Measurements from ENCODE around the gene VPS72.

VPS72 gene

DNA sequence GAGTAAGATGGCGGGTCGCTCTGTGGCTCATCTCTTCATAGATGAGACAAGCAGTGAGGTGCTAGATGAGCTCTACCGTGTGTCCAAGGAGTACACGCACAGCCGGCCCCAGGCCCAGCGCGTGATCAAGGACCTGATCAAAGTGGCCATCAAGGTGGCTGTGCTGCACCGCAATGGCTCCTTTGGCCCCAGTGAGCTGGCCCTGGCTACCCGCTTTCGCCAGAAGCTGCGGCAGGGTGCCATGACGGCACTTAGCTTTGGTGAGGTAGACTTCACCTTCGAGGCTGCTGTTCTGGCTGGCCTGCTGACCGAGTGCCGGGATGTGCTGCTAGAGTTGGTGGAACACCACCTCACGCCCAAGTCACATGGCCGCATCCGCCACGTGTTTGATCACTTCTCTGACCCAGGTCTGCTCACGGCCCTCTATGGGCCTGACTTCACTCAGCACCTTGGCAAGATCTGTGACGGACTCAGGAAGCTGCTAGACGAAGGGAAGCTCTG is 31.2 kb downstream of the VPS72 start:
- no peak overlapping the region for H2BK5ac ChIP-seq (ENCODE audit: low read length)
- peak; percentile 57 for DNase-seq
- H3K23ac ChIP-seq (ENCODE audit: low read length) = no peak overlapping the region
- no peak overlapping the region for H3K18ac ChIP-seq (ENCODE audit: low read length)
- no CpG with 5 or more reads among the region's 22 CpGs for WGBS (ENCODE audit: extremely low coverage, insufficient coverage, low lambda C conversion rate)
- H3K27ac ChIP-seq (ENCODE audit: low read depth, low read length) = no peak overlapping the region
- no peaks in the 10 kb centered on the region for H3K36me3 ChIP-seq (ENCODE audit: control insufficient read depth, insufficient read depth, low read length)
- no peak overlapping the region for H2BK15ac ChIP-seq (replicated peaks; ENCODE audit: low read depth)
- H3K4ac ChIP-seq (ENCODE audit: low read depth, low read length) = no peak overlapping the region
- H4K5ac ChIP-seq (ENCODE audit: low read length) = no peak overlapping the region
- no peaks in the 10 kb centered on the region for H3K27me3 ChIP-seq (ENCODE audit: insufficient read depth, low read length, poor library complexity)
- H2AK5ac ChIP-seq (ENCODE audit: low read length) = no peak overlapping the region
- no peak overlapping the region for H2BK120ac ChIP-seq (ENCODE audit: low read depth, low read length)
- H3K4me1 ChIP-seq (ENCODE audit: control insufficient read depth, low read depth, low read length) = no peaks in the 10 kb centered on the region
- no peak overlapping the region for H3K4me3 ChIP-seq (ENCODE audit: low read length)
- no peak overlapping the region for H3K9ac ChIP-seq (ENCODE audit: low read length)
- no peak overlapping the region for H4K8ac ChIP-seq (ENCODE audit: low read depth, low read length)
- no peak overlapping the region for H3K56ac ChIP-seq (ENCODE audit: low read length)
- H3K79me1 ChIP-seq (ENCODE audit: low read length) = no peaks in the 10 kb centered on the region
- H3K4me2 ChIP-seq (ENCODE audit: low read length) = no peak overlapping the region
- no peaks in the 10 kb centered on the region for H3K79me2 ChIP-seq (ENCODE audit: control insufficient read depth, insufficient read depth, low read length)

DNA sequence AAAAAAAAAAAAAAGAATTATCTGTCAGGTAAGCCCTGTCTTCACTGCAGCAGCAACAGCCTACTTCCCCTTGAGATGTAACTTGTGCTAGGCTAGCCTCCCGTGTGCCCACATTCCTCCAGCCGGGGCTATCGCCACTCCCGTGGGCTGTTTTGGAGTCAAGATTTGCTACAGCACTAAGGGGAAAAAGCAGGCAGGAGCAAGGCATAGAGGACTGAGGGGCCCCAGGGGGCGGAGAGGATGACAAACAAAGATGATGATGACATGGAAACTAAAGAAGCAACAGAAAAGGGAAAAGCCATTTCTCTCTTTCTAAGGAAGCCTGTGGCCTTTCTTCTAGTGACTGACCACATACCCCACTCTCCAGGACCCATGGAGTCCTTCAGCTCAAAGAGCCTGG is 31.7 kb downstream of the VPS72 start:
- no peak overlapping the region for H3K9ac ChIP-seq (ENCODE audit: low read length)
- no peak overlapping the region for H3K4me3 ChIP-seq (ENCODE audit: low read length)
- H3K56ac ChIP-seq (ENCODE audit: low read length) = no peak overlapping the region
- H4K5ac ChIP-seq (ENCODE audit: low read length) = no peak overlapping the region
- no peak overlapping the region for H3K4ac ChIP-seq (ENCODE audit: low read depth, low read length)
- H3K27me3 ChIP-seq (ENCODE audit: insufficient read depth, low read length, poor library complexity) = no peaks in the 10 kb centered on the region
- DNase-seq = no peak
- no peak overlapping the region for H3K18ac ChIP-seq (ENCODE audit: low read length)
- H4K8ac ChIP-seq (ENCODE audit: low read depth, low read length) = no peak overlapping the region
- no CpG with 5 or more reads among the region's 5 CpGs for WGBS (ENCODE audit: extremely low coverage, insufficient coverage, low lambda C conversion rate)
- H3K4me2 ChIP-seq (ENCODE audit: low read length) = no peak overlapping the region
- H2BK15ac ChIP-seq (replicated peaks; ENCODE audit: low read depth) = no peak overlapping the region
- no peak overlapping the region for H3K23ac ChIP-seq (ENCODE audit: low read length)
- H3K4me1 ChIP-seq (ENCODE audit: control insufficient read depth, low read depth, low read length) = no peaks in the 10 kb centered on the region
- H2AK5ac ChIP-seq (ENCODE audit: low read length) = no peak overlapping the region
- no peak overlapping the region for H2BK120ac ChIP-seq (ENCODE audit: low read depth, low read length)
- H3K79me1 ChIP-seq (ENCODE audit: low read length) = no peaks in the 10 kb centered on the region
- H3K27ac ChIP-seq (ENCODE audit: low read depth, low read length) = no peak overlapping the region
- no peaks in the 10 kb centered on the region for H3K36me3 ChIP-seq (ENCODE audit: control insufficient read depth, insufficient read depth, low read length)
- no peaks in the 10 kb centered on the region for H3K79me2 ChIP-seq (ENCODE audit: control insufficient read depth, insufficient read depth, low read length)
- no peak overlapping the region for H2BK5ac ChIP-seq (ENCODE audit: low read length)

DNA sequence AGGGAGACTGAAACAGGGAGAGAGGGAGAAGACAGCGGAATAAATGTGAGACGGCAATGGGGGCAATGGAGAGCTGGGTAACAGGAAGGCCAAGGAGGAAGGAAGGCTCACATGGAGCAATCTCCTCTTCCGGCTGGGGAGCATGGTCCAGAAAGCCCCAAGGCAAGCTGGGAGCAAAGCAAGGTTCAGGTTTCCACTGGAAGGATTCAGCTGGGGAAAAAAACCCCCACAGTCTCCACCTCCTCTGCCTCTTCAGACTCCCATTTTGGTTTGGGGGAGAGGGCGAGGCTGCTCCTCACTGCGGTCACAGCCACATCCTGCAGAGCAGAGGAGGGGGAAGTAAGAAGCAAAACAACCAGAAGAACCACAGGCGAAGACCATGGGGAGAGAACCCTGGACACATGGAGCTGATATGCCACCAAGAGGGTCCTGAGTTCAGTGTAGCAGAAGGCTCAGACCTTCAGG is 32.9 kb downstream of the VPS72 start:
- Histone ChIP-seq H3K4ac (ENCODE audit: low read depth, low read length) (no peak overlapping the region), H3K27me3 (ENCODE audit: insufficient read depth, low read length, poor library complexity) (no peaks in the 10 kb centered on the region)

DNA sequence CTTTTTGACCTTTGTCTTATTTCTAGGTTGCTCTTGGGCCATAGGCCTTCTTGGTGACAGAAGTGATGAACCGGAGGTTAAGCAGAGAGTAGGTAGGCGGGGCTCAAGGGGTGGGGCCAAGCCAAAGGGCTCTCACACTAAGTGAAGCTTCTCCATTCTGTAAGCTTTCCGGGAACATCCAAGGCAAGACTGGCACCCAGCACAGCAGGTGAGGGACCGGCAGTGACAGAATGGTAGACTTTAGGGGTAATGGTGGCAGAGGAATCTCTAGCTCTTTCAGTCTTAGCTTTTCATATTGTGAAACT is 33.5 kb downstream of the VPS72 start, which contains the start of gene TNFAIP8L2:
Gene TNFAIP8L2 (plus strand): TSS at position 135 of the 305 bp plus-strand sequence. CDS start 2,049 bp downstream, outside the sequence.
- Histone ChIP-seq H3K27me3 (ENCODE audit: insufficient read depth, low read length, poor library complexity) (no peaks in the 10 kb centered on the region), H3K9ac (ENCODE audit: low read length) (no peak within 1 kb of the TSS), H3K79me1 (ENCODE audit: low read length) (no peaks in the 10 kb centered on the region), H4K8ac (ENCODE audit: low read depth, low read length) (no peak within 1 kb of the TSS), H3K4me1 (ENCODE audit: control insufficient read depth, low read depth, low read length) (no peaks in the 10 kb centered on the region), H2BK15ac (replicated peaks; ENCODE audit: low read depth) (no peak within 1 kb of the TSS), H3K4ac (ENCODE audit: low read depth, low read length) (no peak within 1 kb of the TSS), H3K18ac (ENCODE audit: low read length) (no peak within 1 kb of the TSS), H3K4me2 (ENCODE audit: low read length) (no peak within 1 kb of the TSS), H2BK5ac (ENCODE audit: low read length) (no peak within 1 kb of the TSS), H3K56ac (ENCODE audit: low read length) (no peak within 1 kb of the TSS), H3K27ac (ENCODE audit: low read depth, low read length) (no peak within 1 kb of the TSS), H3K23ac (ENCODE audit: low read length) (no peak within 1 kb of the TSS), H3K79me2 (ENCODE audit: control insufficient read depth, insufficient read depth, low read length) (no peaks in the 10 kb centered on the region), H4K5ac (ENCODE audit: low read length) (no peak within 1 kb of the TSS), H3K36me3 (ENCODE audit: control insufficient read depth, insufficient read depth, low read length) (no peaks in the 10 kb centered on the region), H2BK120ac (ENCODE audit: low read depth, low read length) (no peak within 1 kb of the TSS), H3K4me3 (ENCODE audit: low read length) (no peak within 1 kb of the TSS), H2AK5ac (ENCODE audit: low read length) (no peak within 1 kb of the TSS)
- peak; percentile 8 for DNase-seq
- WGBS (ENCODE audit: extremely low coverage, insufficient coverage, low lambda C conversion rate) = no CpG with 5 or more reads among the region's 4 CpGs

More for the DNA sequence above, 32.9 kb downstream of the VPS72 start:
- no CpG with 5 or more reads among the region's 6 CpGs for WGBS (ENCODE audit: extremely low coverage, insufficient coverage, low lambda C conversion rate)
- no peak overlapping the region for H4K8ac ChIP-seq (ENCODE audit: low read depth, low read length)
- H3K23ac ChIP-seq (ENCODE audit: low read length) = no peak overlapping the region
- no peak overlapping the region for H2BK15ac ChIP-seq (replicated peaks; ENCODE audit: low read depth)
- H3K79me2 ChIP-seq (ENCODE audit: control insufficient read depth, insufficient read depth, low read length) = no peaks in the 10 kb centered on the region
- no peak overlapping the region for H2BK5ac ChIP-seq (ENCODE audit: low read length)
- no peak overlapping the region for H3K4me3 ChIP-seq (ENCODE audit: low read length)
- no peaks in the 10 kb centered on the region for H3K36me3 ChIP-seq (ENCODE audit: control insufficient read depth, insufficient read depth, low read length)
- no peak overlapping the region for H3K27ac ChIP-seq (ENCODE audit: low read depth, low read length)
- H3K4me2 ChIP-seq (ENCODE audit: low read length) = no peak overlapping the region
- H3K79me1 ChIP-seq (ENCODE audit: low read length) = no peaks in the 10 kb centered on the region
- no peaks in the 10 kb centered on the region for H3K4me1 ChIP-seq (ENCODE audit: control insufficient read depth, low read depth, low read length)
- no peak overlapping the region for H3K56ac ChIP-seq (ENCODE audit: low read length)
- no peak overlapping the region for H4K5ac ChIP-seq (ENCODE audit: low read length)
- H2BK120ac ChIP-seq (ENCODE audit: low read depth, low read length) = no peak overlapping the region
- H3K18ac ChIP-seq (ENCODE audit: low read length) = no peak overlapping the region
- H3K9ac ChIP-seq (ENCODE audit: low read length) = no peak overlapping the region
- H2AK5ac ChIP-seq (ENCODE audit: low read length) = no peak overlapping the region
- DNase-seq = no peak

DNA sequence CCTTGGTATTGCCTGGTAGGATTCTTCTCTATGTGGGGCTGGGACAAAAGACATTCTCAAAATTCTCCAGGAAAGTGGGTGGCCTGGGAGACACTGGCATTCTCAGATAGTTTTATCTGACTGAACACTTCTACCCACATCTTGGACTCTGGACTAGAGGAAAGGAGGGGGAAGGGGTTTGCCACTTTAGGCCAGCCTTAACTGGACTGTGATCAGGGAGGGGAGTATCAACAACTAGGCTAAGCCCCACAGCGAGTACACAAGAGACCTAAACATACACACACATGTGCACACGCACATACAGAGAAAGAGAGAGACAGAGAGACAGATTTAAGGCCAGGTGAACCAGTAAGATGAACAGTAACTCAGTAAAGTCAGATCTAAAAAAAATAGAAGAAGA is 42.3 kb downstream of the VPS72 start:
- no peak overlapping the region for H3K27ac ChIP-seq (ENCODE audit: low read depth, low read length)

DNA sequence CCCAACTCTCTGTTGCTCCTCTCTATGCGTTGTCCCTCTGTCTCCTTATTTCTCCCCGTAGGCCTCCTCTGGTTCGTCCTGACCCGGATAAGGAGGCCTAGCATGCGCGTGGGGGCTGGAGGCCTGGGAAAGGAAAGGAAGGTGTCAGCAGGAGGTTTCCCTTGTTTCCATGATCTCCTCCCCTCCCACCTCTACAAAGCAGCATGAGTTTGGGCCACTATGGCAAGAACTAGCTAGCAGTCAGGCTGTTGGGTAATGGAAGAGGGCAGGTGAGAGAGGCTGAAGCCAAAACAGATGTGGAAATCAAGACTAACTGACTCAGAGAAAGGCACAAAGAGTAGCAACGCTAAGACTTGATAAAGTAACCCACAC is 42.9 kb downstream of the VPS72 start:
- Histone ChIP-seq H3K56ac (ENCODE audit: low read length) (peak overlapping the region; percentile 85), H3K23ac (ENCODE audit: low read length) (no peak overlapping the region), H3K36me3 (ENCODE audit: control insufficient read depth, insufficient read depth, low read length) (no peaks in the 10 kb centered on the region), H3K4ac (ENCODE audit: low read depth, low read length) (no peak overlapping the region), H3K4me3 (ENCODE audit: low read length) (peak overlapping the region; percentile 48), H4K5ac (ENCODE audit: low read length) (no peak overlapping the region), H3K79me1 (ENCODE audit: low read length) (peaks cover 2% of the 10 kb centered on the region), H2BK15ac (replicated peaks; ENCODE audit: low read depth) (no peak overlapping the region), H2BK120ac (ENCODE audit: low read depth, low read length) (no peak overlapping the region), H3K79me2 (ENCODE audit: control insufficient read depth, insufficient read depth, low read length) (no peaks in the 10 kb centered on the region), H3K4me1 (ENCODE audit: control insufficient read depth, low read depth, low read length) (peaks cover 22% of the 10 kb centered on the region), H3K27me3 (ENCODE audit: insufficient read depth, low read length, poor library complexity) (no peaks in the 10 kb centered on the region), H3K18ac (ENCODE audit: low read length) (no peak overlapping the region), H4K8ac (ENCODE audit: low read depth, low read length) (no peak overlapping the region), H3K9ac (ENCODE audit: low read length) (peak overlapping the region; percentile 74), H2BK5ac (ENCODE audit: low read length) (no peak overlapping the region), H2AK5ac (ENCODE audit: low read length) (no peak overlapping the region), H3K4me2 (ENCODE audit: low read length) (peak overlapping the region; percentile 94), H3K27ac (ENCODE audit: low read depth, low read length) (no peak overlapping the region)
- no CpG with 5 or more reads among the region's 7 CpGs for WGBS (ENCODE audit: extremely low coverage, insufficient coverage, low lambda C conversion rate)
- peak; percentile 53 for DNase-seq

More for the DNA sequence above, 42.3 kb downstream of the VPS72 start:
- Histone ChIP-seq H4K8ac (ENCODE audit: low read depth, low read length) (no peak overlapping the region), H3K56ac (ENCODE audit: low read length) (no peak overlapping the region), H3K36me3 (ENCODE audit: control insufficient read depth, insufficient read depth, low read length) (no peaks in the 10 kb centered on the region), H3K4me2 (ENCODE audit: low read length) (no peak overlapping the region), H3K18ac (ENCODE audit: low read length) (no peak overlapping the region), H3K23ac (ENCODE audit: low read length) (no peak overlapping the region), H3K27me3 (ENCODE audit: insufficient read depth, low read length, poor library complexity) (no peaks in the 10 kb centered on the region), H3K9ac (ENCODE audit: low read length) (no peak overlapping the region), H2AK5ac (ENCODE audit: low read length) (no peak overlapping the region), H2BK15ac (replicated peaks; ENCODE audit: low read depth) (no peak overlapping the region), H3K4ac (ENCODE audit: low read depth, low read length) (no peak overlapping the region), H2BK5ac (ENCODE audit: low read length) (no peak overlapping the region), H2BK120ac (ENCODE audit: low read depth, low read length) (no peak overlapping the region), H3K4me3 (ENCODE audit: low read length) (no peak overlapping the region), H3K4me1 (ENCODE audit: control insufficient read depth, low read depth, low read length) (peaks cover 22% of the 10 kb centered on the region), H4K5ac (ENCODE audit: low read length) (no peak overlapping the region), H3K79me2 (ENCODE audit: control insufficient read depth, insufficient read depth, low read length) (no peaks in the 10 kb centered on the region), H3K79me1 (ENCODE audit: low read length) (peaks cover 2% of the 10 kb centered on the region)
- no CpG with 5 or more reads among the region's 2 CpGs for WGBS (ENCODE audit: extremely low coverage, insufficient coverage, low lambda C conversion rate)
- no peak for DNase-seq

All from mesendoderm (in vitro differentiated cells).